MM.1S (cell line): ENCODE results near the gene ITPR3.

Experiments used
- EZH2 ChIP-seq: fragments of 300-600 bp; sonication (generic); optimal IDR thresholded peaks from 2 replicates; pipeline ENCODE3; 2017; ENCODE audit warnings: low read depth, mild to moderate bottlenecking, antibody characterized with exemption, low read length, mixed read lengths
- EZH2phosphoT487 ChIP-seq: fragments of 300-600 bp; sonication (generic); IDR thresholded peaks from 2 replicates; pipeline ENCODE4 v1.6.1; 2018; ENCODE audit warnings: antibody characterized with exemption, low read length
- TF ChIP-seq, protein P1 (sequence below): fragments of 300-600 bp; sonication (generic); IDR thresholded peaks from 2 replicates; pipeline ENCODE4 v1.5.1; 2016; ENCODE audit warnings: antibody characterized with exemption, low read length, mixed read lengths

DNA sequence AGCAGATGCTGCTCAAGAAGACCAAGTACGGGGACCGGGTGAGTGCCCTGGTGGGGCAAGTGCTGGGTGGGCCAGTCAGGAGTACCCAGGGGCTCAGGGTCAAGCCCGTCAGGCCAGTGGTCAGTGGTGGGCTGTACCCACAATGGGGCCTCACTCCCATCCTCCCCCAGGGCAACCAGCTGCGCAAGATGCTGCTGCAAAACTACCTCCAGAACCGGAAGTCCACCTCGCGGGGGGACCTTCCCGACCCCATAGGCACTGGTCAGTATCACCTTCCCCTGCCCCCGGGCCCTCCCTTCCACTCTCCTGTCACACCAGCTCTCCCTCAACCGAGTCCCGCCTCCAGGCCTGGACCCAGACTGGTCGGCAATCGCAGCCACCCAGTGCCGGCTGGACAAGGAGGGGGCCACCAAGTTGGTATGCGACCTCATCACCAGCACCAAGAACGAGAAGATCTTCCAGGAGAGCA is 63.3 kb downstream of the ITPR3 start:
- TF ChIP-seq EZH2 (no peak), EZH2phosphoT487 (no peak)
- TF ChIP-seq, protein P1, sequence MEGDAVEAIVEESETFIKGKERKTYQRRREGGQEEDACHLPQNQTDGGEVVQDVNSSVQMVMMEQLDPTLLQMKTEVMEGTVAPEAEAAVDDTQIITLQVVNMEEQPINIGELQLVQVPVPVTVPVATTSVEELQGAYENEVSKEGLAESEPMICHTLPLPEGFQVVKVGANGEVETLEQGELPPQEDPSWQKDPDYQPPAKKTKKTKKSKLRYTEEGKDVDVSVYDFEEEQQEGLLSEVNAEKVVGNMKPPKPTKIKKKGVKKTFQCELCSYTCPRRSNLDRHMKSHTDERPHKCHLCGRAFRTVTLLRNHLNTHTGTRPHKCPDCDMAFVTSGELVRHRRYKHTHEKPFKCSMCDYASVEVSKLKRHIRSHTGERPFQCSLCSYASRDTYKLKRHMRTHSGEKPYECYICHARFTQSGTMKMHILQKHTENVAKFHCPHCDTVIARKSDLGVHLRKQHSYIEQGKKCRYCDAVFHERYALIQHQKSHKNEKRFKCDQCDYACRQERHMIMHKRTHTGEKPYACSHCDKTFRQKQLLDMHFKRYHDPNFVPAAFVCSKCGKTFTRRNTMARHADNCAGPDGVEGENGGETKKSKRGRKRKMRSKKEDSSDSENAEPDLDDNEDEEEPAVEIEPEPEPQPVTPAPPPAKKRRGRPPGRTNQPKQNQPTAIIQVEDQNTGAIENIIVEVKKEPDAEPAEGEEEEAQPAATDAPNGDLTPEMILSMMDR: no peak
